ENCODE measurements around the gene NABP1.

DNA sequence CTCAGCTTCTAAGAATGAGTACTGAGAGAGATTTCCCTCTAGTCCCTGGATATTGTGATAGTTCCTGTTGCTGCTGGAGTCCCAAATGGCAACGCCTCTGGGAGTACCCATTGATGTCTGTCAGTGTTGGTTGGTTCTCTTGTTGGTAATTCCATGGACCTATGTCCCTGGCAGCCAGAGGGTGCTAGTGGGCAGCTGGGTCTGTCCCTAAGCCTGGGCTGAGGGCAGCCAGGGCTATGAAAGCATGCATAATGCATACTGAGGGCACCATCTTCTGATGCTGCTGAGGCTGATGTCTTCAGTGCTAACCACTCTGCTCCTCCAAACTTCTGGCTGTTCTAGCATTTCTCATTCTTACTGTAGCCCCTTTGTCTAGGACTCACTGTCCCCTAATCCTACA is 35.9 kb downstream of the NABP1 start:
- TF ChIP-seq, protein P1, sequence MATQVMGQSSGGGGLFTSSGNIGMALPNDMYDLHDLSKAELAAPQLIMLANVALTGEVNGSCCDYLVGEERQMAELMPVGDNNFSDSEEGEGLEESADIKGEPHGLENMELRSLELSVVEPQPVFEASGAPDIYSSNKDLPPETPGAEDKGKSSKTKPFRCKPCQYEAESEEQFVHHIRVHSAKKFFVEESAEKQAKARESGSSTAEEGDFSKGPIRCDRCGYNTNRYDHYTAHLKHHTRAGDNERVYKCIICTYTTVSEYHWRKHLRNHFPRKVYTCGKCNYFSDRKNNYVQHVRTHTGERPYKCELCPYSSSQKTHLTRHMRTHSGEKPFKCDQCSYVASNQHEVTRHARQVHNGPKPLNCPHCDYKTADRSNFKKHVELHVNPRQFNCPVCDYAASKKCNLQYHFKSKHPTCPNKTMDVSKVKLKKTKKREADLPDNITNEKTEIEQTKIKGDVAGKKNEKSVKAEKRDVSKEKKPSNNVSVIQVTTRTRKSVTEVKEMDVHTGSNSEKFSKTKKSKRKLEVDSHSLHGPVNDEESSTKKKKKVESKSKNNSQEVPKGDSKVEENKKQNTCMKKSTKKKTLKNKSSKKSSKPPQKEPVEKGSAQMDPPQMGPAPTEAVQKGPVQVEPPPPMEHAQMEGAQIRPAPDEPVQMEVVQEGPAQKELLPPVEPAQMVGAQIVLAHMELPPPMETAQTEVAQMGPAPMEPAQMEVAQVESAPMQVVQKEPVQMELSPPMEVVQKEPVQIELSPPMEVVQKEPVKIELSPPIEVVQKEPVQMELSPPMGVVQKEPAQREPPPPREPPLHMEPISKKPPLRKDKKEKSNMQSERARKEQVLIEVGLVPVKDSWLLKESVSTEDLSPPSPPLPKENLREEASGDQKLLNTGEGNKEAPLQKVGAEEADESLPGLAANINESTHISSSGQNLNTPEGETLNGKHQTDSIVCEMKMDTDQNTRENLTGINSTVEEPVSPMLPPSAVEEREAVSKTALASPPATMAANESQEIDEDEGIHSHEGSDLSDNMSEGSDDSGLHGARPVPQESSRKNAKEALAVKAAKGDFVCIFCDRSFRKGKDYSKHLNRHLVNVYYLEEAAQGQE (IDR thresholded peaks at IDR 0.05): no peak
- TF ChIP-seq, protein P2, sequence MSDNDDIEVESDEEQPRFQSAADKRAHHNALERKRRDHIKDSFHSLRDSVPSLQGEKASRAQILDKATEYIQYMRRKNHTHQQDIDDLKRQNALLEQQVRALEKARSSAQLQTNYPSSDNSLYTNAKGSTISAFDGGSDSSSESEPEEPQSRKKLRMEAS (IDR thresholded peaks at IDR 0.05): no peak
- TF ChIP-seq, protein P3, sequence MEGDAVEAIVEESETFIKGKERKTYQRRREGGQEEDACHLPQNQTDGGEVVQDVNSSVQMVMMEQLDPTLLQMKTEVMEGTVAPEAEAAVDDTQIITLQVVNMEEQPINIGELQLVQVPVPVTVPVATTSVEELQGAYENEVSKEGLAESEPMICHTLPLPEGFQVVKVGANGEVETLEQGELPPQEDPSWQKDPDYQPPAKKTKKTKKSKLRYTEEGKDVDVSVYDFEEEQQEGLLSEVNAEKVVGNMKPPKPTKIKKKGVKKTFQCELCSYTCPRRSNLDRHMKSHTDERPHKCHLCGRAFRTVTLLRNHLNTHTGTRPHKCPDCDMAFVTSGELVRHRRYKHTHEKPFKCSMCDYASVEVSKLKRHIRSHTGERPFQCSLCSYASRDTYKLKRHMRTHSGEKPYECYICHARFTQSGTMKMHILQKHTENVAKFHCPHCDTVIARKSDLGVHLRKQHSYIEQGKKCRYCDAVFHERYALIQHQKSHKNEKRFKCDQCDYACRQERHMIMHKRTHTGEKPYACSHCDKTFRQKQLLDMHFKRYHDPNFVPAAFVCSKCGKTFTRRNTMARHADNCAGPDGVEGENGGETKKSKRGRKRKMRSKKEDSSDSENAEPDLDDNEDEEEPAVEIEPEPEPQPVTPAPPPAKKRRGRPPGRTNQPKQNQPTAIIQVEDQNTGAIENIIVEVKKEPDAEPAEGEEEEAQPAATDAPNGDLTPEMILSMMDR (IDR thresholded peaks at IDR 0.05; ENCODE audit: low read depth, low read length, missing input control): no peak
- TF ChIP-seq YY1 (IDR thresholded peaks at IDR 0.05) (no peak), RAD21 (IDR thresholded peaks at IDR 0.05) (no peak), SP1 (IDR thresholded peaks at IDR 0.05) (no peak), EGR1 (IDR thresholded peaks at IDR 0.05; ENCODE audit: low read depth in 2 of 2) (no peak), TAF1 (conservative IDR thresholded peaks at IDR 0.05) (no peak)
- TF ChIP-seq, protein P4, sequence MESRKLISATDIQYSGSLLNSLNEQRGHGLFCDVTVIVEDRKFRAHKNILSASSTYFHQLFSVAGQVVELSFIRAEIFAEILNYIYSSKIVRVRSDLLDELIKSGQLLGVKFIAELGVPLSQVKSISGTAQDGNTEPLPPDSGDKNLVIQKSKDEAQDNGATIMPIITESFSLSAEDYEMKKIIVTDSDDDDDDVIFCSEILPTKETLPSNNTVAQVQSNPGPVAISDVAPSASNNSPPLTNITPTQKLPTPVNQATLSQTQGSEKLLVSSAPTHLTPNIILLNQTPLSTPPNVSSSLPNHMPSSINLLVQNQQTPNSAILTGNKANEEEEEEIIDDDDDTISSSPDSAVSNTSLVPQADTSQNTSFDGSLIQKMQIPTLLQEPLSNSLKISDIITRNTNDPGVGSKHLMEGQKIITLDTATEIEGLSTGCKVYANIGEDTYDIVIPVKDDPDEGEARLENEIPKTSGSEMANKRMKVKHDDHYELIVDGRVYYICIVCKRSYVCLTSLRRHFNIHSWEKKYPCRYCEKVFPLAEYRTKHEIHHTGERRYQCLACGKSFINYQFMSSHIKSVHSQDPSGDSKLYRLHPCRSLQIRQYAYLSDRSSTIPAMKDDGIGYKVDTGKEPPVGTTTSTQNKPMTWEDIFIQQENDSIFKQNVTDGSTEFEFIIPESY (IDR thresholded peaks at IDR 0.05): no peak
